Measurements from ENCODE around the gene ATP9A. TPM values are rescaled to one million over a fixed set of nuclear protein-coding genes. Genes with fewer than 3 reads are reported as not detected.
A peak's percentile ranks its signal among the peaks of the same experiment; 100 is the strongest.
"Not testable (repeated sequence)": the region's sequence is repeated elsewhere in the genome, so short reads cannot be mapped to it uniquely, and the experiment has no call there.

Gene ATP9A
- total RNA-seq, 2 experiments from 2014 or later: 1.1 to 1.3 TPM

- peaks cover 2% of the 10 kb centered on the region for H3K36me3 Mint-ChIP-seq
- H3K27me3 Mint-ChIP-seq: peaks cover 34% of the 10 kb centered on the region
- ATAC-seq (ENCODE audit: low read depth): no peak
- H3K27ac Mint-ChIP-seq: no peak overlapping the region
- no peak overlapping the region for H3K4me3 Mint-ChIP-seq
- POLR2A ChIA-PET: no interaction called here
- H3K9me3 Mint-ChIP-seq: no peaks in the 10 kb centered on the region
- peaks cover 3% of the 10 kb centered on the region for H3K4me1 Mint-ChIP-seq
- no peak for DNase-seq
Observed at GRCh38 chr20:51772236-51772635, 4.0 kb upstream of the ATP9A start.

- H3K4me3 Mint-ChIP-seq: no peak overlapping the region
- ATAC-seq (ENCODE audit: low read depth): no peak
Observed at GRCh38 chr20:51769976-51770615, 1.9 kb upstream of the ATP9A start.

GRCh38 chr20:51768759-51769517, 748 bp upstream of the ATP9A start:
- peak overlapping the region; percentile 51 for H3K27ac Mint-ChIP-seq

More at GRCh38 chr20:51769976-51770615, 1.9 kb upstream of the ATP9A start:
- Mint-ChIP-seq H3K9me3 (no peaks in the 10 kb centered on the region), H3K27me3 (peaks cover 46% of the 10 kb centered on the region), H3K36me3 (peaks cover 2% of the 10 kb centered on the region), H3K27ac (no peak overlapping the region), H3K4me1 (peaks cover 3% of the 10 kb centered on the region)
- no peak for DNase-seq
- POLR2A ChIA-PET: no interaction called here

GRCh38 chr20:51766994-51767866, 960 bp downstream of the ATP9A start:
- H3K27ac Mint-ChIP-seq: no peak overlapping the region
- POLR2A ChIA-PET: no interaction called here
- peaks cover 3% of the 10 kb centered on the region for H3K4me1 Mint-ChIP-seq
- H3K4me3 Mint-ChIP-seq: peak overlapping the region; percentile 65
- H3K36me3 Mint-ChIP-seq: peaks cover 2% of the 10 kb centered on the region
- no peaks in the 10 kb centered on the region for H3K9me3 Mint-ChIP-seq
- DNase-seq (peak; percentile 59), ATAC-seq (ENCODE audit: low read depth) (peak; percentile 87)
- peaks cover 50% of the 10 kb centered on the region for H3K27me3 Mint-ChIP-seq

More at GRCh38 chr20:51768759-51769517, 748 bp upstream of the ATP9A start:
- peaks cover 3% of the 10 kb centered on the region for H3K4me1 Mint-ChIP-seq
- H3K4me3 Mint-ChIP-seq: peak overlapping the region; percentile 72
- DNase-seq (no peak), ATAC-seq (ENCODE audit: low read depth) (no peak)
- POLR2A ChIA-PET: no interaction called here
- H3K9me3 Mint-ChIP-seq: no peaks in the 10 kb centered on the region
- H3K27me3 Mint-ChIP-seq: peaks cover 53% of the 10 kb centered on the region
- H3K36me3 Mint-ChIP-seq: peaks cover 2% of the 10 kb centered on the region

GRCh38 chr20:51765381-51765780, 2.8 kb downstream of the ATP9A start:
- not testable (repeated sequence) for H3K36me3 Mint-ChIP-seq; H3K4me3 Mint-ChIP-seq; H3K4me1 Mint-ChIP-seq; H3K27ac Mint-ChIP-seq; DNase-seq; ATAC-seq (ENCODE audit: low read depth); H3K9me3 Mint-ChIP-seq
- peaks cover 46% of the 10 kb centered on the region for H3K27me3 Mint-ChIP-seq
- POLR2A ChIA-PET: interaction anchor here (0.7 kb wide), 1 partner anchor 276 kb away, joined by 5 read pairs; no protein-coding TSS in a partner anchor

GRCh38 chr20:51763965-51764602, 4.1 kb downstream of the ATP9A start:
- Mint-ChIP-seq H3K4me3 (no peak overlapping the region), H3K27ac (no peak overlapping the region), H3K27me3 (peaks cover 33% of the 10 kb centered on the region), H3K4me1 (peaks cover 3% of the 10 kb centered on the region), H3K9me3 (no peaks in the 10 kb centered on the region), H3K36me3 (peaks cover 2% of the 10 kb centered on the region)
- POLR2A ChIA-PET: no interaction called here
- no peak for ATAC-seq (ENCODE audit: low read depth)
- no peak for DNase-seq

GRCh38 chr20:51760905-51761546, 7.2 kb downstream of the ATP9A start:
- H3K36me3 Mint-ChIP-seq: no peaks in the 10 kb centered on the region
- no peak overlapping the region for H3K4me3 Mint-ChIP-seq
- ATAC-seq (ENCODE audit: low read depth) (no peak), DNase-seq (no peak)
- H3K9me3 Mint-ChIP-seq: no peaks in the 10 kb centered on the region
- H3K27me3 Mint-ChIP-seq: peaks cover 18% of the 10 kb centered on the region
- no peaks in the 10 kb centered on the region for H3K4me1 Mint-ChIP-seq
- POLR2A ChIA-PET: no interaction called here
- H3K27ac Mint-ChIP-seq: no peak overlapping the region

- Mint-ChIP-seq H3K9me3 (no peaks in the 10 kb centered on the region), H3K4me3 (no peak overlapping the region), H3K4me1 (no peaks in the 10 kb centered on the region), H3K36me3 (no peaks in the 10 kb centered on the region), H3K27me3 (peaks cover 9% of the 10 kb centered on the region), H3K27ac (no peak overlapping the region)
- ATAC-seq (ENCODE audit: low read depth) (no peak), DNase-seq (no peak)
- POLR2A ChIA-PET: no interaction called here
Observed at GRCh38 chr20:51759769-51760510, 8.2 kb downstream of the ATP9A start.

- Mint-ChIP-seq H3K27ac (no peak overlapping the region), H3K9me3 (no peaks in the 10 kb centered on the region), H3K36me3 (no peaks in the 10 kb centered on the region), H3K27me3 (peaks cover 3% of the 10 kb centered on the region), H3K4me3 (no peak overlapping the region), H3K4me1 (no peaks in the 10 kb centered on the region)
- POLR2A ChIA-PET: no interaction called here
- DNase-seq: no peak
- ATAC-seq (ENCODE audit: low read depth): no peak
Observed at GRCh38 chr20:51758978-51759544, 9.1 kb downstream of the ATP9A start.

GRCh38 chr20:51757226-51757625, 11.0 kb downstream of the ATP9A start:
- no peaks in the 10 kb centered on the region for H3K36me3 Mint-ChIP-seq
- POLR2A ChIA-PET: no interaction called here
- no peak for ATAC-seq (ENCODE audit: low read depth)
- H3K27me3 Mint-ChIP-seq: peaks cover 2% of the 10 kb centered on the region
- H3K4me1 Mint-ChIP-seq: no peaks in the 10 kb centered on the region
- no peak for DNase-seq
- H3K27ac Mint-ChIP-seq: no peak overlapping the region
- no peak overlapping the region for H3K4me3 Mint-ChIP-seq
- no peaks in the 10 kb centered on the region for H3K9me3 Mint-ChIP-seq

GRCh38 chr20:51756653-51757052, 11.5 kb downstream of the ATP9A start:
- no peak for ATAC-seq (ENCODE audit: low read depth)
- H3K36me3 Mint-ChIP-seq: no peaks in the 10 kb centered on the region
- H3K27ac Mint-ChIP-seq: no peak overlapping the region
- no peak for DNase-seq
- H3K27me3 Mint-ChIP-seq: peaks cover 2% of the 10 kb centered on the region
- H3K9me3 Mint-ChIP-seq: no peaks in the 10 kb centered on the region
- no peaks in the 10 kb centered on the region for H3K4me1 Mint-ChIP-seq
- H3K4me3 Mint-ChIP-seq: no peak overlapping the region
- POLR2A ChIA-PET: no interaction called here

GRCh38 chr20:51753220-51753619, 15.0 kb downstream of the ATP9A start:
- H3K4me1 Mint-ChIP-seq; ATAC-seq (ENCODE audit: low read depth); H3K27me3 Mint-ChIP-seq; H3K27ac Mint-ChIP-seq; POLR2A ChIA-PET; DNase-seq; H3K9me3 Mint-ChIP-seq; H3K36me3 Mint-ChIP-seq; H3K4me3 Mint-ChIP-seq: not testable (repeated sequence)
